GM06990 (cell line): ENCODE data around the gene PLA2R1.
"Not testable (repeated sequence)": the region's sequence is repeated elsewhere in the genome, so short reads cannot be mapped to it uniquely, and the experiment has no call there.

Experiments
- DNase-seq: peaks from one replicate; pipeline ENCODE4 v3.0.0-alpha.2; 2011; ENCODE audit not compliant: insufficient read length; ENCODE audit errors: extremely low read depth
- H3K27me3 ChIP-seq: replicated peaks from 2 replicates; pipeline ENCODE4 v1.6.0; 2011; ENCODE audit warnings: low read length; ENCODE audit not compliant: control insufficient read depth, insufficient read depth
- H3K36me3 ChIP-seq: 2 replicates; pipeline ENCODE4 v1.5.1; 2011; ENCODE audit warnings: low read length; ENCODE audit not compliant: control insufficient read depth, insufficient read depth
- H3K4me3 ChIP-seq: replicated peaks from 2 replicates; pipeline ENCODE4 v1.5.1; 2011; ENCODE audit warnings: low read depth, mild to moderate bottlenecking, control low read depth, low read length
- TF ChIP-seq, protein P1 (sequence below): IDR thresholded peaks from 2 replicates; pipeline ENCODE4 v1.5.1; 2011; ENCODE audit warnings: low read length, control low read depth, mild to moderate bottlenecking, inconsistent platforms; ENCODE audit not compliant: insufficient read depth, poor library complexity, severe bottlenecking

Gene PLA2R1

DNA sequence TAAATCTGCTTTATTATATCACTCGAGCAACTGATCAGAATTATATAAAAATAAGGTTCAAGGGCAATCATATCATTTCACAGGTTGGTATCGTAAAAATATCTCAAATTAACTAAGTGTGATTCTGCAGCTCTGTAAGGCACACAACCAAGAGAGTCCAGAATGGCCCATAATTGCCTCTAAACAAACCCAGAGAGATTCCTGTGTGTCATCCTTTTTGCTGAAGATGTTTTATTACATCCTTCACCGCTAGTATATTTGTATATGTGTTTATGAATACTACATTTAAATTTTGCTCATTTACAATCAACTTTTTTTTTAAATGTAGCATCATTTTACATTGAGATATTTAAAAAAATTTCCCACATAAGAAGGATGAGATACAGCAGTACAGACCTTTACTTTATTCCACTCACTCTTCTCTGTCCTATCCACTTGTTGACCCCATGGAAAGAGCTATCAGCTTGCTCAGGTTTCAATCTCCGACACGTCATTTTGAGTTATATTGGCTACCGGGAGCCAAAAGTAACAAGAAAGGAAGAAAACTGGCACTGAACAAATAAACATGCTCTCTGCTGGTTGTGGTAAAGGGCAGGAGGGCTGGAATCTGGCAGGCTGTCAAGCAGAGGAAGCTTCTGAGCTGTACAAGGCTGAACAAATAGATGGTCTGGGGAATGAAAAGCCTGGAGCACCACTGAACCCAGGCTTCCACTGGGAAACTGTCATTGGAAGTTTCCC lies 23.1 kb downstream of the PLA2R1 start:
- TF ChIP-seq, protein P1, sequence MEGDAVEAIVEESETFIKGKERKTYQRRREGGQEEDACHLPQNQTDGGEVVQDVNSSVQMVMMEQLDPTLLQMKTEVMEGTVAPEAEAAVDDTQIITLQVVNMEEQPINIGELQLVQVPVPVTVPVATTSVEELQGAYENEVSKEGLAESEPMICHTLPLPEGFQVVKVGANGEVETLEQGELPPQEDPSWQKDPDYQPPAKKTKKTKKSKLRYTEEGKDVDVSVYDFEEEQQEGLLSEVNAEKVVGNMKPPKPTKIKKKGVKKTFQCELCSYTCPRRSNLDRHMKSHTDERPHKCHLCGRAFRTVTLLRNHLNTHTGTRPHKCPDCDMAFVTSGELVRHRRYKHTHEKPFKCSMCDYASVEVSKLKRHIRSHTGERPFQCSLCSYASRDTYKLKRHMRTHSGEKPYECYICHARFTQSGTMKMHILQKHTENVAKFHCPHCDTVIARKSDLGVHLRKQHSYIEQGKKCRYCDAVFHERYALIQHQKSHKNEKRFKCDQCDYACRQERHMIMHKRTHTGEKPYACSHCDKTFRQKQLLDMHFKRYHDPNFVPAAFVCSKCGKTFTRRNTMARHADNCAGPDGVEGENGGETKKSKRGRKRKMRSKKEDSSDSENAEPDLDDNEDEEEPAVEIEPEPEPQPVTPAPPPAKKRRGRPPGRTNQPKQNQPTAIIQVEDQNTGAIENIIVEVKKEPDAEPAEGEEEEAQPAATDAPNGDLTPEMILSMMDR = no peak
- DNase-seq = no peak
- no peak overlapping the region for H3K4me3 ChIP-seq
- peaks cover 2% of the 10 kb centered on the region for H3K27me3 ChIP-seq
- H3K36me3 ChIP-seq = no peaks in the 10 kb centered on the region

DNA sequence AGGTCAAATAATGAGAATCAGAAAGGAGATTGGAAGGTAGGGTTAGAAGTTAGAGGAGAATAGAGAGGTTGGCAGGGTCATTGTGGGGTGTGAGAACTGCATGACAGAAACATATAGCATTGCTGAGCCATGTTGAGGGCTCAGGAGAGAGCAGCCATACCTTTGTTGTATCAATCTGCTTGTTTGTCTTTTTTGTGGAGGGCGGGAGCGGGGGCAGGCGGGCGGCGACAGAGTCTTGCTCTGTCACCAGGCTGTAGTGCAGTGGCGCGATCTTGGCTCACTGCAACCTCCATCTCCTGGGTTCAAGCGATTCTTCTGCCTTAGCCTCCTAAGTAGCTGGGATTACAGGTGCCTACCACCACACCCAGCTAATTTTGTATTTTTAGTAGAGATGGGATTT lies 23.8 kb downstream of the PLA2R1 start:
- not testable (repeated sequence) for H3K36me3 ChIP-seq, H3K27me3 ChIP-seq, H3K4me3 ChIP-seq, DNase-seq

DNA sequence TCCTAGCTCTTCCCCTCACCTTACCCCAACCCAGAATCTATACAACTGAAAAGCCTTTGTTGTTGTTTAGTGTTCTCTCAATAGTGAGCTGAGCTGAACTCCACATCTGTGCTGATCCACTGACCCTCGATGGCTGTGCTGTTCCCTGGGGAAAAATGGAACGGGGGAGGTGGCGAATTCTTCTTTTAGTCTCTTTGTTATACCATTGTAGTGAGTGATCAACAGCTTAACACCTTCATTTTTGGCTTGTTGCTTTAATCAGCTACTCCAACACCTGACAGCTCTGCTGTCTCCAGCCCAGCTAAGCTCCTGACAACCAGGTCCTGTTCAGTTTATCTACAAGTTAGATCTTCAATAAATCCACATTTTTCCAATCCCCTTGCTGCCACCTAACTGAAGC lies 25.7 kb downstream of the PLA2R1 start:
- H3K27me3 ChIP-seq = no peaks in the 10 kb centered on the region
- TF ChIP-seq, protein P1 = no peak
- no peak for DNase-seq
- no peaks in the 10 kb centered on the region for H3K36me3 ChIP-seq
- H3K4me3 ChIP-seq = no peak overlapping the region

DNA sequence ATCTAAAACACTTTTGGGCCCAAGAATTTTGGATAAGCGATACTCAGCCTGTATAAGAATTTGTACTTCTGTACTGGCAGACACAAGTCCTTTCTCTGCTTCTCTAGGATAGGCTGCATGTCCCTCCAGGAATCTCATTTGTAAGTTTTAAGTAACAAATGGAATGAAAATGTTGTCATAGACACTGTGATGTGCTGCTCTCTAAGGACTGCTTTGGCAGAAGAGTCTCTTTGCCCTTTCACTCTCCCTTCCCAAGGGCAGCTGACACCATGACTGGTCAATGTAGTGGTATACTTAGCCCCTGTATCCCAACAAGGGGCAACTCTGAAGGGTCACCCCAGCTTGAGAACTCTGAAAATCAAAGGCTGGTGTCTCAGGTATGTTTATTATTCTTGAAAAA lies 27.3 kb downstream of the PLA2R1 start:
- TF ChIP-seq, protein P1 = no peak
- Histone ChIP-seq H3K27me3 (no peaks in the 10 kb centered on the region), H3K4me3 (no peak overlapping the region), H3K36me3 (no peaks in the 10 kb centered on the region)
- DNase-seq = no peak

DNA sequence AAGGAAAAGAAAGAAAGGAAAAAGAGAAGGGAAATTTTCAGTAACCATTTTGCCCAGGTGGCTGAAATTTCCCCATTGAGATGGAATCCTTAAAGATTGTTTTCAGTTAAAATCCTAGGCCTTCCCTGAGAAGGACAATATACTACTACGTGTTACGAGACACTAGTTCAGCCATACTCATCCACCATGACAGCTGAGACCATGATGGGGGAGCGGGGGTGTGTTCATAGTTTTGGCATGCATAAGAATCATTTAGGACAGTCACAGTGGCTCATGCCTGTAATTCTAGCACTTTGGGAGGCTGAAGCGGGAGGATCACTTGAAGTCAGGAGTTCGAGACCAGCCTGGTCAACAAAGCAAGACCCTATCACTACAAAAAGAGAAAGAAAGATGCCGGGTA lies 28.0 kb downstream of the PLA2R1 start:
- no peaks in the 10 kb centered on the region for H3K27me3 ChIP-seq
- H3K4me3 ChIP-seq = no peak overlapping the region
- TF ChIP-seq, protein P1 = no peak
- H3K36me3 ChIP-seq = no peaks in the 10 kb centered on the region
- no peak for DNase-seq

DNA sequence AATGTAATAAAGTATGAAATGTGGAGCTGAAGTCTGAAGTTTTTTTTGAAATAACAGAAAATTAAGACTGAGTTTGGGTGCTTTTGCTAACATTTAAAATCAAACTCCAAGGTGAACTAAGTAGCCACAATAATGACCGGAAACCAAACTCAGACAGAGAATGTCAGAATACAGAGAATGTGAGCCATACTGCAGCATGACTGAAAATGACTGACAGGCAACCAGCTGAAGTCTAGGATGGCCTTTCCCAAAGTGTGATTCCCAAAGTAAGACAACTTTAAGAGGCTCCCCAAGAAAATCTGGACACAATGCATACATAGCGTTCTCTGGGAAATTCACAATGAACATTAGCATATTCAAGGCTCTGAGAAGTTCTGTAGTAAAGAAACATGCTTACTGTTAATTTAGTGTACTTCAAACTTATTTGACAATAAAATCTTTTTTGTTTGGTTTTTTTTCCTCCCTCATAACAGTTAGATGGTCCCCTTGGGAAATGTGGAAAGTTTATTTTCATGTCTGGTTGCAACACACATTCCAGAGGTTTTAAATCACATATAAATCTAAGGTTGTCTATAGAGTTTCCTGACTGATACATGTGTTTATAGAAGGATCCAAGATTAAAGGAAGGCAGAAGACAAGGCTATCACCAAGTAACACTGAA lies 28.6 kb downstream of the PLA2R1 start:
- TF ChIP-seq, protein P1 = no peak
- DNase-seq = no peak
- no peaks in the 10 kb centered on the region for H3K27me3 ChIP-seq
- H3K4me3 ChIP-seq = no peak overlapping the region
- no peaks in the 10 kb centered on the region for H3K36me3 ChIP-seq
